ENCODE results near the gene MPHOSPH9. TPM values are rescaled to one million over a fixed set of nuclear protein-coding genes. Genes with fewer than 3 reads are reported as not detected.

Gene MPHOSPH9
- total RNA-seq, 1 experiment from 2014 or later, result 44.9 TPM

DNA sequence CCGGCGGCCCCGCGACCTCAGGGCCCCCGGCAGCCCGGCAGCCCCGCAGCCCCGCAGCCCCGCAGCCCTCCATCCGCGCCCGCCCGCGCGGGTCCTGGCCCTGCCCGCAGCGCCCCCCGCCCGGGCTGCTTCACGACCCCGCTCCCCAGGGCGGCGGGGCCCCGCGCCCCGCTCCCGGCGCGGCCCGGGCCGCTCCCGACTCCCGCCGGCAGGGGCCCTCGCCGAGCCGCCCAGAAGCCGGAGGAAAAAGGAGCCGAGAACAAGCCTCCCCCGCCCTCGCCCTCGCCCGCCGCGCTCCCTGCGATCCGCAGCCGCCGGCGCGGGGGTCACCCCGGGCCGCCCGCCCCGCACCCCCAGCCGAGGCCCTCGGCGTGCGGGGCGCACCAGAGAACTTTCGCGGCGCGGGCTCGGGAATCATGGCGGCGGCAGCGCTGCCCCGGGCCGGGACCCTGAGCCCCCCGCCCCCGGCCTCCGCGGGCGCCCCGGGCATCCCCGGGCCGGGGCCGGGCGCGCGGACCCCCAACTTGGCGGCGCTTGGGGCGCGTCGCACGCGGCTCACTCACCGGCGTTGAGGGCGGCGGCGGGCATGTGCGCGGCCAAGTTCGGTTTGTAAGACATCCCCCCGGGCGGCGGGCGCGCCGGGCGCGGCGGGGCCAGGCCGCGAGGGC is 38.2 kb upstream of the MPHOSPH9 start:
- peak overlapping the region; percentile 92 for H3K27ac ChIP-seq (ENCODE audit: low read depth, low read length)
- POLR2A ChIA-PET, result no interaction called here
- intact Hi-C loops (cut with micrococcal nuclease), result no loop called here

More for the DNA sequence above, 38.2 kb upstream of the MPHOSPH9 start:
- ChIA-PET CTCF (interaction anchor here (0.6 kb wide), 1 partner anchor 136 kb away, joined by 3 read pairs; no protein-coding TSS in a partner anchor), RAD21 (ENCODE audit: low non-redundant PET in 1 of 2, low total read pairs in 2 of 2, uncharacterized antibody in 2 of 2, unreplicated experiment in 2 of 2) (no interaction called here)
- no peak overlapping the region for H2AFZ ChIP-seq (ENCODE audit: low read depth, low read length, poor library complexity, severe bottlenecking)
- no TSS peak for BruUV-seq (replicated peaks)
- peak; percentile 79 for ATAC-seq
- H3K4me1 ChIP-seq (ENCODE audit: control insufficient read depth in 1 of 2, insufficient read depth in 2 of 2, low read length in 2 of 2), result peaks cover 6 to 19% of the 10 kb centered on the region in 2 experiments; a peak in 3 of 4 replicates
- no peaks in the 10 kb centered on the region for H3K9me3 ChIP-seq (ENCODE audit: control insufficient read depth in 1 of 2, insufficient read depth in 1 of 2, low read depth in 1 of 2, low read length in 2 of 2)
- peak overlapping the region; percentile 82 for H3K9ac ChIP-seq (ENCODE audit: low read length)
- peaks cover 44% of the 10 kb centered on the region for H3K79me2 ChIP-seq (ENCODE audit: insufficient read depth, low read length)
- no peaks in the 10 kb centered on the region for H3K9me2 ChIP-seq (ENCODE audit: insufficient read depth)
- no peaks in the 10 kb centered on the region for H4K20me1 ChIP-seq (ENCODE audit: insufficient read depth)
- peak overlapping the region; percentile 72 to 76 for H3K4me3 ChIP-seq (replicated peaks in 1 of 2; ENCODE audit: low read depth in 1 of 2, low read length in 2 of 2)
- H3K36me3 ChIP-seq (ENCODE audit: control insufficient read depth in 1 of 2, insufficient read depth in 2 of 2, low read length in 2 of 2), result no peaks in the 10 kb centered on the region; a peak in 1 of 4 replicates
- no peak for DNase-seq (ENCODE audit: low read depth, low spot score)
- peak overlapping the region; percentile 79 for H3K4me2 ChIP-seq (ENCODE audit: low read length)
- TF ChIP-seq MAX (IDR thresholded peaks at IDR 0.05) (peak; percentile 20; the same call in 1 of the 2 replicates), JUND (IDR thresholded peaks at IDR 0.05) (no peak), SIN3A (IDR thresholded peaks at IDR 0.05; ENCODE audit: low read depth) (no peak), TCF7L2 (IDR thresholded peaks at IDR 0.05; ENCODE audit: borderline replicate concordance, extremely low read depth, insufficient read depth, insufficient read length) (no peak), ZFX (IDR thresholded peaks at IDR 0.05) (peak; percentile 45; the same call in 1 of the 2 replicates), REST (IDR thresholded peaks at IDR 0.05; ENCODE audit: low read depth) (no peak), CBX3 (IDR thresholded peaks at IDR 0.05; ENCODE audit: low read depth) (no peak), ZBTB33 (IDR thresholded peaks at IDR 0.05; ENCODE audit: extremely low read depth, insufficient replicate concordance, low read length) (no peak), RAD21 (IDR thresholded peaks at IDR 0.05; ENCODE audit: low read depth) (peak; percentile 67)
- TF ChIP-seq, protein P1, sequence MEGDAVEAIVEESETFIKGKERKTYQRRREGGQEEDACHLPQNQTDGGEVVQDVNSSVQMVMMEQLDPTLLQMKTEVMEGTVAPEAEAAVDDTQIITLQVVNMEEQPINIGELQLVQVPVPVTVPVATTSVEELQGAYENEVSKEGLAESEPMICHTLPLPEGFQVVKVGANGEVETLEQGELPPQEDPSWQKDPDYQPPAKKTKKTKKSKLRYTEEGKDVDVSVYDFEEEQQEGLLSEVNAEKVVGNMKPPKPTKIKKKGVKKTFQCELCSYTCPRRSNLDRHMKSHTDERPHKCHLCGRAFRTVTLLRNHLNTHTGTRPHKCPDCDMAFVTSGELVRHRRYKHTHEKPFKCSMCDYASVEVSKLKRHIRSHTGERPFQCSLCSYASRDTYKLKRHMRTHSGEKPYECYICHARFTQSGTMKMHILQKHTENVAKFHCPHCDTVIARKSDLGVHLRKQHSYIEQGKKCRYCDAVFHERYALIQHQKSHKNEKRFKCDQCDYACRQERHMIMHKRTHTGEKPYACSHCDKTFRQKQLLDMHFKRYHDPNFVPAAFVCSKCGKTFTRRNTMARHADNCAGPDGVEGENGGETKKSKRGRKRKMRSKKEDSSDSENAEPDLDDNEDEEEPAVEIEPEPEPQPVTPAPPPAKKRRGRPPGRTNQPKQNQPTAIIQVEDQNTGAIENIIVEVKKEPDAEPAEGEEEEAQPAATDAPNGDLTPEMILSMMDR (IDR thresholded peaks at IDR 0.05 in 2 of 3, conservative IDR thresholded peaks at IDR 0.05 in 1 of 3; ENCODE audit: borderline replicate concordance in 1 of 3, insufficient read depth in 1 of 3, low read depth in 2 of 3, low read length in 2 of 3), result peak; percentile 13 to 42 (median 20); a peak in 4 of 6 replicates
- no peaks in the 10 kb centered on the region for H3K27me3 ChIP-seq (ENCODE audit: insufficient read depth, low read length)

All from HCT116 (cell line).